GM19239 (cell line): ENCODE measurements around the gene IFNGR2.

Experiments used
- DNase-seq: peaks from one replicate; pipeline ENCODE4 v3.0.0; 2011; ENCODE audit warnings: low spot score; ENCODE audit not compliant: insufficient read length
- FAIRE-seq: peaks from 2 replicates; lab custom pipeline; 2011; peaks lifted over from hg19 to GRCh38; lab: Jason Lieb, UNC

The IFNGR2 gene

DNA sequence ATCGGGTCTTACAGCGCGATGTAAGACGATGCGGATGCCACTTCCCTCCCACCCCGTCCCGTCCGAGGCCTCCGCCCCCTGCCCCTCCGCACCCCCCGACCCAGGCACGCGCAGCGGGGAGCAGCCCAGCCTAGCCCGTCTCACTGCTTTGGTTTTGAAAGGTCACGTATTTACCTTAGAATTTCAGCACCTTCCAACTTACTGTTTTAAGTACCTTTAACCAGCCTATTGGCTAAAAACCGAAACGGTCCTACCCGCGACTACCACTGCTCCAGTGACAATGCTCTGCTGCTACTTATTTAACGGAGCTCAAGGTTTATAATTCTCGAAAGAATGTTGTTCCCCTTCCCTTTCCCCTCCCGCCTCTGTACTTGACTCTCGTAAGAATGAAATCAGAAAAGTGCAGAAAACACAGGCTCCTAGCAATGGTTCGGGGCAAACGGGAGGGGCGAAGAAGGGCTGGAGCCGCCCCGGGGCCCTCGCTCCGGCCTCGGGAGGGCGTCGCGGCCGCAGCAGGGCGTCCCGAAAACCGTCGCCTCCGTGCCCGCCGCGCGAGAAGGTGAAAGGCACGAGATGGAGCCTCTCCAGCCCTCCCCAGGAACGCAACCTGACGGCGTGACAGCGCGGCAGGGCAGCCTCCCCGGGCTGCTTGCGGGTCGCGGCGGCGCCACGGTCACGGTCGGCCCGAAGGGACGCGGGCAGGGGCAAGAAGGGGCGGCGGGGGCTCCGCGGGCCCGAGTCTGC, 75.9 kb downstream of the IFNGR2 start:
- DNase-seq, result peak; percentile 31
- FAIRE-seq, result no peak

- FAIRE-seq (peak; percentile 77), DNase-seq (peak; percentile 85)
These were observed 76.7 kb downstream of the IFNGR2 start, which contains the start of gene TMEM50B for GRCh38 chr21:33479679-33480480. TSS of gene TMEM50B (minus strand) at chr21:33479974. CDS start at chr21:33468885, 11,089 bp downstream.

- FAIRE-seq (no peak), DNase-seq (no peak)
These were observed 77.4 kb downstream of the IFNGR2 start for GRCh38 chr21:33480481-33481103.

DNA sequence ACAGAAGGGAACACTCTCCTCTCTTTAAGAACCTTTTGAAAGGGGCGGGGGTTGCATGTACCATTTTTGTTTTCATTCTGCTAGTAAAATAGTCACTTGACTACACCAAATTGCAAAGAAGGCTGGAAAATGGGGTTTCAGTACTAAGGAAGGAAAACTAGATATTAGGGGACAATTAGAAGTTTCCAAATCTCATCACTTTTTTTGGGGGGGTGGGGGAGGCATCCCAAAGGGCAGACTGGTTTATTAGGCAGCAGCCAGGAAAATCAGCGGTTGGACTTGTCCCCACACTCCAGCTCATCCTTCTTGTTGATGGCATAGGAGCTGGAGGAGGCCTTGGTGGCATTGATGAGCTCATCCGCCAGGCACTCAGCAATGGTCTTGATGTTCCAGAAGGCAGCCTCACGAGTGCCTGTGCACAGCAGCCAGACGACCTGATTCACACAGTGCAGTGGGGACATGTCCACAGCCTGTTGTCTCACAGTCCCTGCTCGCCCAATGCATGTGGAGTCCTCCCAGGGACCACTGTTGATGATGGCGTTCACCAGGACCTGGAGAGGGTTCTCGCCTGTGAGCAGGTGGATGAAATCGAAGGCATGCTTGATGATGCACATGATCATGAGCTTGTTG, 78.2 kb downstream of the IFNGR2 start:
- FAIRE-seq (no peak), DNase-seq (no peak)
